GM19025 (cell line): ENCODE measurements around the gene RNF32.
A peak's percentile ranks its signal among the peaks of the same experiment; 100 is the strongest.
"Not testable (repeated sequence)": the region's sequence is repeated elsewhere in the genome, so short reads cannot be mapped to it uniquely, and the experiment has no call there.

Experiments used
- ATAC-seq: cut with Tn5 transposase; IDR thresholded peaks from one replicate; pipeline ENCODE4 v1.9.1; 2021; ENCODE audit warnings: mild to moderate bottlenecking, low read depth, moderate library complexity; ENCODE audit not compliant: unreplicated experiment

RNF32 gene

DNA sequence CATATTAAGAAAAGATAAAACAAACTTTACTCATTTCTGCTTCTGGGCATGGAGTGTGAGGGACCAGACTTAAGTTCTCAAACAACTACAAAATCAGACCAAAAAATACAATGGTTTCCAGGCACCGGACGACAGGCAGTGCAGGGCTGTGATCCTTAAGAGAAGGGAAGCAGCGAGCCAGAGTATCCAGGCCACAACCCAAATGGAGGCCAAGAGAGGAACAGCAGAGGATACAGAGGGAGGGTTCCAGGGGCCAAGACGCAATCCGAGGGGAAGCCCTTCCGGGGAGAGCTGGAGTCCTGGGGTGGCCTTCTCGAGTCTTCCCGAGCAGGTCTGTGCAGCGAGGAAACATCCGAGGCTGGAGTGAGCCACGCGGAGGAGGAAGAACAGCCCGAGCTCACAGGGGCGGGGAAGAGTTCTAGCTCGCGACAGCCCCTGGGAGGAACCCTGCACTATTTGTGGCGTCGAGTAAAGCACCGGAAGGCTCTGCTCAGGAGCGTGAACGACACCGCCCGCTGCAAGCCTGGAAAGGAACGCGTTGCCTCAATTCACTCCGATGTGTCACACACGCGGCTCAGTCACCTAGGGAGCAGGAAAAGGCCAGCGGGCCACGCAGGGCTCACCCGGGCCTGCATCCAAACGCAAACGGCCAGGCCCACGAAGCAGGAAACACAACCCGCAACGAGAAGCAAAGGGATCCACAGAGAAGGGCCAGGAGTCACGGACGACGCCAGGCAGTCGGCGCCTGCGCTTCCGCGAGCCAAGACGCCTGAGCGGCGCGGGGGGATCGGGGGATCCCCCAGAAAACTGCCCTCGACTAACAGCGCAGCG lies 933 bp upstream of the RNF32 start:
- ATAC-seq: no peak

DNA sequence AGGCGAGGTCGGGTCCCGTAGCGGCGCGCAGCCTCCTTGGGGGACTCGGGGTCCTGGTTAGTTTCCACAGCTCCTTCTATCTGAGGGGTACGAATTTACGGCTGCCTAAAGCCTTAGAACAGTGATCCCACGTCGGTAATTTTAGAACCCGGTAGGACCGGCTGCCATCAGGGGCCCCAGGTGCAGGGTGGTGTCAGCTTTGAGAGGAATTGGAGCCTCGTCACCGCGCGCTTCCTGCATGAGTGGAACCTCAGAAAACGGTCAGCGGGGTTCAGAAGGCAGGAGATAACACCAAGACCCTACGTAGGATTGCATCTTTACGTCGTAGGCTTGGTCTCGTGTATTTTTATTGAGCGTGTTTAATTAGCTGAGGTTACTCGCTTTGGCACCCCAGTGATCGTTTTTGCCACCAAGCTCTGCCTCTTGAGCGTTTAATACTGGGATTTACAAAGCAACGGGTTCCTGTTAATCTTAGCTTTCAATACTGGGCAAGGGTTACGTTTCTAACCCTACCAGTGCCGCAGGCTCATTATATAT lies 443 bp downstream of the RNF32 start:
- peak; percentile 40 for ATAC-seq

DNA sequence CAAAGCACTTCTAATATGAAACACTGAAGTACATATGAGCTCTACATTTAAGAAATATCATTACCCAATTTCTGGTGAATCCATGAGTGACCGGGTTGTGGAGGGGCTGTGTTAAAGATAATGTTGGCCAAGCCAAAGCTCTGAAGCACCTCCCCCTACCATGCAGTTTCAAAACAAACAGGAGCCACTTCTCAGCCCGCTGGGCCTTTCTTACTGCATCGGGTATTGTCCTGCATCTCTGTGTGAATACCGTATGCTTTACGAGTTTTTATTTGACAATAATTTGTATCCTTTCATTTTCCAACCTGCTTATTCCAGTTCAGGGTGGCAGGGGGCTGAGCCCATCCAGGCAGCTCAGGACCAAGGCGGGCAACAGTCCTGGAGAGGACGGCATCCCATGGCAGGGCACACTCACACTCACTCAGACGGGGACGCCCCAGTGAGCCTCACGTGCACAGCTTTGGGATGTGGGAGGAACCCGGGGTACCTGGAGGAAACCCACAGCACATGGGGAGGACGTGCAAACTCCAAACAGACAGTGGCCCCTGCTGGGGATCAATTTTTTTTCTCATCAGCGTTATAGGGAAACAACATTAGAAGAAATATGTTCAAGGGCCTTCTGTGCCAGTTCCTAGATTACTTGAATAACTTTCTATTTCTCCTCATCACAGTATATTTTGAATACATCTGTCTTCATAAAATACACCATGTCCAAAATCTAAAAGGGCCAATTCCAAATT lies 1.9 kb downstream of the RNF32 start:
- ATAC-seq: no peak

DNA sequence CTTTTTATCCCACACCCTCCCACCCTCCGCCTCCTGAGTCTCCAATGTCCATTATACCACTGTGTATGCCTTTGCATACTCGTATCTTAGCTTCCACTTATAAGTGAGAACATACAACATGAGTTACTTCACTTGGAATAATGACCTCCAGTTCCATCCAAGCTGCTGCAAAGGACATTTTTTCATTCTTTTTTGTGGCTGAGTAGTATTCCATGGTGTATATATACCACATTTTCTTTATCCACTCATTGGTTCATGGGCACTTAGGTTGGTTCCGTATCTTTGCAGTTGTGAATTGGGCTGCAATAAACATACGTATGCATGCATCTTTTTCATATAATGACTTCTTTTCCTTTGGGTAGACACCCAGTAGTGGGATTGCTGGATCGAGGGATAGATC lies 6.8 kb downstream of the RNF32 start:
- ATAC-seq: not testable (repeated sequence)

DNA sequence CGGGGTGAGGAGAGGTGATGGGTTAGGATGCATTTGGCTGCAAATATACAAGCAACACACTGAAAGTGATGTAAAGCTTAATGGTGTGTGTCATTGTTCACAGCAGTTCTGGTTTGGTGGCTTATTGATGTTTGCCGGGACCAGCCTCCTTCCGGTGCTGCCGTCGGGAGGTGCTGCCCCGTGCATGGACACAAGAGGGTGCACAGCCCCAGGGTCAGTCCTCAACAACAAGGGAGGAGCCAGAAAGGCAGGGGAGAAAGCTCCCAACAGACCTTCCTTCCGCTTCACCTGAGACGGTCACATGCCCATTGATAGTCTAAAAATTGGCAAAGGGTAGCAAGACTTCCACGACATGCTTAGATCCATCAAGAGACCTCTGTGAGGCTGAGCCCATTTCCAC lies 9.5 kb downstream of the RNF32 start:
- no peak for ATAC-seq

DNA sequence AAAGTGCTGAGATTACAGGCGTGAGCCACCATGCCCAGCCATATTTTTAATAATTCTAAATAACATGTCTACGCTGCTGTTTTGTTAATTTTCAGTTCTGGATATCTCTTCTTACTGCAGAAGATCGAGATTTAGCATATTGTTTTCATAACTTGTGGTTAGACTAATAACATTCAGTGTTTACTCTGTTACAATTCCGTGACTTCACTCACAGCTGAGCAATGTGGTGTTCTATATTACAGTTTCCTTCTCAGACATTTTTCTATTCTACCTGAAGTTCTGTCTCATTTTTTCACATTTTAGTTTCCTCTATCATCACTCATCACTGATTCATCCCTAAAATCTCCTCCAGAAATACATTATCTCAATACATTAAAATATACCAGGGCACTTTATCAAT lies 10.9 kb downstream of the RNF32 start:
- ATAC-seq: no peak

DNA sequence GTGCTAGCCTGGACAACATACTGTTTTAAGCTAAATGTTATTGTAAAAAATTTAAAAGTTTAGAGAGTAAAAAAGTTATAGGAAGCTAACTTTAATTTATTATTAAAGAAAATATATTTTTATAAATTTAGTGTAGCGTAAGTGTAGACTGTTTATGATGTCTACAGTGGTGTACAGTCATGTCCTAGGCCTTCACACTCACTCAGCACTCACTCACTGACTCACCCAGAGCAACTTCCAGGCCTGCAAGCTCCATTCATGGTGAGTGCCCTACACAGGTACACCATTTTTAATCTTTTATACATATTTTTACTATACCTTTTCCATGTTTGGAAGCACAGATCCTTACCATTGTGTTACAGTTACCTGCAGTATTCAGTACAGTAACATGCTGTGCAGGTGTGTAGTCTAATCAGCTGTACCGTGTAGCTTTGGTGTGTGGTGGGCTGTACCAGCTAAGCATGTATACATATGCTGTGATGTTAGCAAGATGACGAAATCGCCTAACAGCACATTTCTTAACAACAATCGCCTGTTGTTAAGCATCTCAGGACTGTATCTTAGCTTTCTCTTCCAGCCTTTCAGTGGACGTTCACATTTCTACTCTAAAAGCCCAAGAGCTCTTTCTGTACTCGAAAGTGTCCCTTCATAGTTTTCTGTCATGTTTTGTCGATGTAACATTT lies 12.5 kb downstream of the RNF32 start:
- ATAC-seq: no peak

DNA sequence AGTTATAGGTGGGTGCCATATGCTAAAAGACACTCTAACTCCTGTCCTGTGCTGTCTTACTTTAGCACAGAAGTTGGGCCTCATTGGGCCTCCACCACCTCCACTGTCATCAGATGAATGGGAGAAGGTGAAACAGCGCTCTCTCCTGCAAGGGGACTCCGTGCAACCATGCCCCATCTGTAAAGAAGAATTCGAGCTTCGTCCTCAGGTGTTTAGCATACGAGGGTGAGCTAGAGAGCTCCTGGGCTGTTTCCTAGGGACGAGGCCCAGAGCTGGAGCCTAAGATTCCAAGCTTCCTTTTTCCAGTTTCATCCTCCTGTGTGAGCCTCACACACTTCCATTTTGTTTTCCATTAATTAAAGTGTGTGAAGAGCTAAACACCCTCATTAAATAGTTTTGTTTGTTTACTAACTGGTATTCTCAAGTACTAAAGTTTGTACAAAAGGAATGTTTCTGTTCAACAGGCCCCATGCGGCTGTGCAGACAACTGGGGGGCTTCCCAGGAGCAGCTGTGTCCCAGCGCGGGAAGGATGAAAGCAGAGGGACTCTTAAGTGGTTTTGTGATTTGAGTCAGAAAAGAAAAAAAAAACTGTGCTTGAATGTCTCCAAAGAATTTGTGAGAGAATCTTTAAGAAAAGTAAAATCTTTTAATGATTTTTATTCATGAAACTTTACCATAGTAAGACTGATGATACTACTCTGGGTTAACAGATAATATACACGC lies 14.1 kb downstream of the RNF32 start:
- no peak for ATAC-seq

DNA sequence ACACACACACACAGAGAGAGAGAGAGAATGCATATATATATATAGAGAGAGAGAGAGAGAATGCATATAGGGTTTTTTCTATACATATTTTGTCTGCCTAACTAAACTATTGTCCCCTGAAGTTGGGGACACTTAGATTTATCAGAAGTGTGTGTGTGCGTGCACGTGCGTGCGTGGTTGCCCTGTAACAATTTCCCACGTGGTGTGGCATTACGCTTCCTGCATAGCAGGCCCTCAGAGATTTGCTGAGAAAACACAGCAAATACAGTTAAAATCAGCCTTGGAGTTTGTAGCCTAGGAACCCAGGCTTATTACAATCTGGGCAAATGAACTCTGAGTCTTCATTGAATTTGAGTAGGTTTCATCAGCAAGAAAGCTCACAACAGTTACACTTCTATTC lies 14.7 kb downstream of the RNF32 start:
- no peak for ATAC-seq

DNA sequence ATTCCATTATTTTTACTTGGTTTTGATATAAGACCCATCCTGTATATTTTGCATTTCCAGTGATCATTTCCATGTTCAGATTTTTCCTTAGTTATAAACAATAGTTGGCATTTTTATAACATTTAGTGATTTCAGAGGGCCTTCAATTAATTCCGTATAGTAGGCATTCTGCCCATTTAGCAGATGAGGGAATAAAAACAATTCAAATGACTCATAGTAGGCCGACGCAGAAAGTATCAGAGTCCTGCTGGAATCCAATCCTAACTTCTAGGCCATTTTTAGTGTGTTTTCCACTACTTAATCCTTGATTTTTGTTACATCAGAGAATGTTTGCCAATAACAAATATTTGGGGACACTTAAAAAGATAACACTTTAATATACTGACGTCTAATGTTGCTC lies 15.4 kb downstream of the RNF32 start:
- ATAC-seq: no peak

DNA sequence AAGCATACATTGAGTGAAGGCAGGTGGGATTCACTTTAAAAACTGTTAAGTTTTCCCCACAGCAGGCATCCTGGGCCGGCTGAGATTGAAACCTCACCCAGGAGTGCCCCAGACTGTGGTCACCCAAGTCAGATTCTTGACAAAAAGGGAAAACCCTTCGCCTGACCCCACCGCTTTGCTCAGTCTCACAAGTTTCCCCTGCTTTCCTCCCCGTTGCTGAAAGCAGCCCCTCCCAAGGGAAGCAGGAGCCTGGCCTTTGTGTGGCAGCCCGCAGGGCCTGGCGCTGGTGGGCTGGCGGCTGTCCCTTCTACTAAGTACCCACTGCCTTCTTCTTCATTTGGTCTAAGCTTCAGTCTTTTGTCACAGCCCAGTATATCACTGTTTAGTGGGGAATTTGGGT lies 16.0 kb downstream of the RNF32 start:
- ATAC-seq: peak; percentile 69

DNA sequence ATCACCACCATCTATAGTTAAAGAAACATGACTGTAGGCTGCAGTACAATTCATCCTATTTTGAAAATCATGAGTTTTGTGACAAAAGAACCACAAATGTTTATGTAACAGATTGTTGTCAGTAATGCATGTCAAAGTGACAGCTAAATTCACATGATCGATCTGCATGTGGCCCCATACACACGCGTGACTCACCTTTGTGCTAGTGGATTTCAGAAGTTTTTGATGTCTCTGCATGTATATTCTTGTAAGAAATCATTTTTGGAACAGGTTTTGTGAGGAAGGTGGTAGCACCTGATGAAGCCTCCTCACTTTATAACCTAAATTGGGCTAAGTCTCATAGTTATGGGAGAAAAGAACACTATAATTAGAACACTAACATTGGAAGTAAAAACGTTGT lies 17.1 kb downstream of the RNF32 start:
- no peak for ATAC-seq

DNA sequence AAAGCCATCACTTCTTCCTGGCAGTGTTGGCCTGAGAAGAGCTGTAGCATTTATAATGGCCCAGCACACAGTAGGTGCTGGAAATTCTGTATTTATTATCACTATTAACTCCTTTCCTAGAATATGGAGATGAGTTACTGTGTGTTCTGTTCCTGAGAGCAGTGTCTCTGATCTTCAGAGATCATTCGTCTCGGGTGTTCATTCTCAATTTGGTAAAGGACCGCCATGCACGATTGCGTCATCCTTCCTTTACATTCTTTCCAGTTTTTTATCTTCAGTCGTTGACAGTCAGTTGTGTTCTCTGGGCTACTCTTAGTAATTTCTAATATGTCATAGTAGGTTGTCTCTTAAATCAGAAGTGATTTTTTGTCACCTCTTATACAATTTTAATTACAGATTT lies 18.6 kb downstream of the RNF32 start:
- no peak for ATAC-seq

DNA sequence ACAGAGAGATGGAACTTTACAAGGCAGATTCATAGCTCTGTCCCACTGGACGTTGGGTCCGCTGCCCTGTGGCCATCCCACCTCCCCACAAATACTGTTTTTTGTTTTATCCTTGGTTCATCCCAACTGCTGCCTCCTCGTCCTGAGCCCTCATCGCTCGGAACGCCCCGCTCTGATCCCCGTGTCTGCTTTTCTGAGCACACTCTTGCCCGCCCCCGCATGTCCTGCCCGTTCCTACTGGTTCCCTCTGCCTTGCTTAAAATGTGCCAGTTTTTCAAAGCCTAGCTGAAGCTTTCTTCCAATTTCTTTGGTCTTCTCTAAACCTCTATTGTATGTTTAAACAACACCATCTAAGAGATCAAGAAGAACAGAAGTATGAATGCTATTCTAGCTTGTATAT lies 19.4 kb downstream of the RNF32 start:
- no peak for ATAC-seq

DNA sequence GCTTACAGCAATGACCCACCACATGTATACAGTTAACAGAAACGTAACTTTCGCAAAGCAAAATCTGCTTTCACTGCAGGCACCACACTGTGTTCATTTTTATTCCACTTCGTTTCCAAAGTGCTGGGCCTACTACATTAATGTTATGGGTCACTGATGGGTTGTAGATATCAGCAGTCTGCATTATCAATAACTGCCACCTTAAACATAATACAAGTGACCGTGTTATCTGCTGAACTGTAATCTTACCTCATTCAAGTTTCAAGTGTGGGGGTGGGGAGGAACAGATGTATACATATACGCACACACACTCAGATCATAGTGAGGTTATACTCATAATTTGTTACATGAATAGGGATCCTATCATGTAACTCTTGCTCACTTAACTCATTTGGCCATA lies 21.1 kb downstream of the RNF32 start:
- no peak for ATAC-seq

DNA sequence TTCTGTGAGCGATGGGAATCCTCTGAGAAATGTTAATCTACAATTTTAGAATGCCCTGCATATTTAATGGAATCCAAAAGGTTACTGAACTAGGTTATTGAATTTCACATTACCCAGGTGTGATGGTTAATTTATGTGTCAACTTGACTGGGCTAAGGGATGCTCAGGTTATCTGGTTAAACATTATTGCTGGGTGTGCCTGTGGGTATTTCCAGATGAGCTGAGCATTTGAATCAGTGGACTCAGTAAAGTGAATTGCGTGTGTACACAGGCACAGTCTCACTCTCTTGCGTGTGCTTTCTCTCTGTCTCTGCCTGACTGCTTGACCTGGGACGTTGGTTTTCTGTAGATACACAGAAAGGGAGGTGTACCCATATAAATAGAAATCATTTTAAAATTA lies 21.7 kb downstream of the RNF32 start:
- ATAC-seq: no peak

DNA sequence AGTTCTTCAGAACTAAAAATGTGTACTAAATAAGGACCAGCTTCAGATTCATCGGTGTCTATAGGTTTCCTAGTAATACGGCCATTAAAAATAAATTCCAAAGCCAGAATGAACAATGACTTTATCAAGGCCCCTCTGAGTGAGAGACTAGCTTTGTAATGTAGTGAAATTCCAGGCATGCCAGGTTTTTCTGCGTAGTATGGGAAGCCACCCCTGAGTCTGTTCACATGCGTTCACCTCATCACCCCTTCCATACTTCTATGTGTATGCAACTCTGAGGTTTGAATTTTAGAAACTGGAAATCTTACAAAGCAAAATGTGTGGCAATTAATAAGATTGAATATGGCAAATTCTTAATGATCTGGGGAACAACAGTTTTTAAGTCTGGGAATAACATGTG lies 24.5 kb downstream of the RNF32 start:
- ATAC-seq: no peak

DNA sequence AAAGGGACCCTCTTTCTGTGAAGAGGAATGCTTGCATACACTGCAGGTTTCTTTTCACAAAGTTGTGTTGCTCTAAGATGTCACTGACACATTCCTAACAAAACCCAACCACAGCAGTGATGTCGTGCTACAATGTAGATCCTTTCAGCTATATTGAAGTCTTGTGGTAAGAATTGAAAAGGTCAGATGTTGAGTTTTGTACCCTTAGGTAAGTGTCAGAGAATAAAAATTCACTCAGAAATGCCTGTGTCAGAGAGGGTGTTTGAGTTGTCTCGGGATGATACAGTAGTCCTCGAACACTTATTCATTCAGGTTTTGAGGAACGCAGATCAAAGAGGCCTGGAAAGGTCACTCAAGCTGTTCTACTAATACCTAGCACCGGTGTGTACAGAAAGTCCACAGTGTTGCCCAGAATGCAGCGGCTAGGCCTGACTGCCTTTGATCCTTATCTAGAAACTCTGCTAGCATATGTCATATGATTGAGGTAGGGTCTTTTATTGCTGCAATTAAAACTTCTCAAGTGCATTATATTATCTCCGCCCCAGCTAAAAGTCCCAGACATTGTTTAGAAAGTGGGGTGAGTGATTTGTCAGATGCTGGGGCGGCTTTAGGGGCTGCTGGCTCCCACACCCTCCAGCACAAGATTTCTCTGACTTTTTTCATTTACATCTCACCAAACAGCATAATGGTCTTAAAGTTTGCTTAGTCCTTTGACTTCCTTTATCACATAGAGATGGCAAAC lies 26.0 kb downstream of the RNF32 start:
- ATAC-seq: no peak

DNA sequence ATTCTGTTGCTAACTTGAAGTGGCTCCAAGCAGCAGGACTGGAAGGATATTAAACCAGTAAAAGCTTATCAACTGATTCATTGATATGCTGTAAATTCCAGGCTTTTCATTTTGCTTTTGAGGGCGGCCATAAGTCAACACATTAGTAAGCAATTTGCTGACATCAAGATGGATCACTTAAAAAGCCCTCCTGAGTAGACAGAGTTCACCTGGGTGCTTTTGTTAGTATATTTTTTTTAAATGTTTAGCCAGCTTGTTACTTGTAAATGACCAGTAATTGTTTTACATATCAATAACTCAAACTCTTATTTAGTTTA lies 26.5 kb downstream of the RNF32 start:
- ATAC-seq: no peak

DNA sequence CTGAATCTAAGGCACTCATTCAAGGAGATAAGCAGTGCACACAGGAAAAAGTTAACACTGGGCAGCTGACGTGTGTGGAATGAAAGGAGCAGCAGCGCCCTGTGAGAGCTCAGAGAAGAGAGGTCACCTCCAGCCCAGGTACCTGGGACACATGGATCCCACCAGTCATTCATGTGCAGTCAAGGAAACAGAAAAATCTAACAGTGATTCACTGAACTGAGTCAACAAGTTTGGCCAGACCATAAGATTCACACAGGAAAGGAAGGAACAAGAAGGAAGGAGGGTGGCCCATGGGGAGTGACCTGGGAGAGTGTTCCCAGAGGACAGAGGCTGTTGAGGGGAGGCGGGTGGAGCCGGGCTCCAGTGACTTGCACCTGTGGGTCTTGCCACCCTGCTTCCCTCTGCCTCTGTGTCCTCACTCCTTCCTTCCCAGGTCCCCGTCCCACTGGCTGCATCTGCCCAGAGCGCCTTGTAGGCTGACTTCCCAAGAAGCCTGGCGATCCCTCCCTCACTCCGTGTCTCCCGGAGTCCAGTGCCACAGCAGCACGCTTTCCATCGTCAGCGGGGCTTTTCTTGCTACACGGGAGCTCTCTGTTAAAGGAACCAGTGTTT lies 27.7 kb downstream of the RNF32 start:
- no peak for ATAC-seq
